ENCODE data around the gene CYP26B1. TPM values are rescaled to one million over a fixed set of nuclear protein-coding genes. Genes with fewer than 3 reads are reported as not detected.

CYP26B1 gene
- total and polyA plus RNA-seq, 2 of the 8 experiments (the other 6 are each of a cell fraction or from before 2014, with no cell fraction given) = 0.06 to 0.69 TPM

DNA sequence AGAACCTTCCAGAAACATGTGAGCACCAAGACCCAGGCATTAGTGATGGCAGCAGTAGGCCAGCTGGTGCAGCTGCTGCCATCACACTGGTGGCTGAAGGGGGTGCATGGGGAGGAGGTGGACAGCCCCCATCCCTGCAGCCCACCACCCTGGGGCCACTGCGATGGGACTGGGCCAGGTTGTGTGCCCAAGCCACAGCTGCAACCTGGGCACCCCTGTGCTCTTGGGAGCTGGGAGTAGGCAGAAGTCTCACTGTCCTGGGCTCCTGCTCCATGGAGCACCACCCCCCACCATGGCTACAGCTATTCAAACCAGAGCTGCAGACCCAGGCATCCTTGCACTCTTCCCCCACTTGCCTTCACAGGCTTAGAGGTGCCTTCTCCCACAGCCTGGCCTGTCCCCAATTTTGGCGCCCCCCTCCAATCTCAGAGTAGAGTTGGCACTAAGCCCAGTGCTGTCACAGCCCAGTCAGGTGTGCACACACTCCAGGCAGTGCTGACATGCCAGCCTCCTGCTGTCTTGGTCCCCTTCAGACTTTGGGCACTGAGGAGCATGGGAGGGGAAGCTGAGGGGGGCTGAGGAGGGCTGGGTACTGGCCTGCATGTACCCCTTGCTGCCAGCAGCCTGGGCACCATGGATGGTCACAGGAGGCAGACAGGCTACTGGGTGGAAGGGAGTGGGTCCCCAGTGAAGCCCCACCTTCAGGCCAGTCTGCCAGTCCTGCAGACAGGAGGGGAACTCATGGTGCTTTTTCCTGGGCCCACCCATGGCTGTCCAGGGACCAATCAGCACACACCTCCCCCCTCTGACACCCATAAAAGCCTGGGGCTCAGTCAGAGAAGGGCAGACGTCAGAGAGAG lies 67.1 kb downstream of the CYP26B1 start (continued):
- TF ChIP-seq TEAD4 (IDR thresholded peaks at IDR 0.05; ENCODE audit: low read depth, low read length) = no peak
- TF ChIP-seq, protein P1, sequence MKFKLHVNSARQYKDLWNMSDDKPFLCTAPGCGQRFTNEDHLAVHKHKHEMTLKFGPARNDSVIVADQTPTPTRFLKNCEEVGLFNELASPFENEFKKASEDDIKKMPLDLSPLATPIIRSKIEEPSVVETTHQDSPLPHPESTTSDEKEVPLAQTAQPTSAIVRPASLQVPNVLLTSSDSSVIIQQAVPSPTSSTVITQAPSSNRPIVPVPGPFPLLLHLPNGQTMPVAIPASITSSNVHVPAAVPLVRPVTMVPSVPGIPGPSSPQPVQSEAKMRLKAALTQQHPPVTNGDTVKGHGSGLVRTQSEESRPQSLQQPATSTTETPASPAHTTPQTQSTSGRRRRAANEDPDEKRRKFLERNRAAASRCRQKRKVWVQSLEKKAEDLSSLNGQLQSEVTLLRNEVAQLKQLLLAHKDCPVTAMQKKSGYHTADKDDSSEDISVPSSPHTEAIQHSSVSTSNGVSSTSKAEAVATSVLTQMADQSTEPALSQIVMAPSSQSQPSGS (IDR thresholded peaks at IDR 0.05; ENCODE audit: low read length) = no peak

Measured in H1 (cell line).